Smooth muscle cell (in vitro differentiated cells): Measurements from ENCODE around the gene PYGL. TPM values are rescaled to one million over a fixed set of nuclear protein-coding genes. Genes with fewer than 3 reads are reported as not detected.
"Not testable (repeated sequence)": the region's sequence is repeated elsewhere in the genome, so short reads cannot be mapped to it uniquely, and the experiment has no call there.

Experiments used
- DNase-seq: peaks from one replicate; lab custom pipeline; 2025; ENCODE audit not compliant: unreplicated experiment; lab: John Stamatoyannopoulos, UW
- H2AFZ ChIP-seq: fragments of 200-600 bp; sonication (generic); 2 replicates; pipeline ENCODE4 v1.6.0; 2016; ENCODE audit warnings: antibody characterized with exemption, low read depth, mild to moderate bottlenecking
- H3F3A ChIP-seq: fragments of 200-600 bp; sonication (generic); 2 replicates; pipeline ENCODE4 v1.6.0; 2017; ENCODE audit warnings: antibody characterized with exemption, low read depth
- H3K27ac ChIP-seq: fragments of 200-600 bp; sonication (generic); 2 replicates; pipeline ENCODE4 v1.5.1; 2016; ENCODE audit warnings: low read depth, mild to moderate bottlenecking
- H3K27me3 ChIP-seq: fragments of 200-600 bp; sonication (generic); 2 replicates; pipeline ENCODE4 v1.6.1; 2016; ENCODE audit warnings: low read depth, mild to moderate bottlenecking
- H3K36me3 ChIP-seq: fragments of 200-600 bp; sonication (generic); 2 replicates; pipeline ENCODE4 v1.5.1; 2016; ENCODE audit warnings: low read depth
- H3K4me1 ChIP-seq: fragments of 200-600 bp; sonication (generic); 2 replicates; pipeline ENCODE4 v1.5.1; 2016; ENCODE audit warnings: low read depth
- H3K4me2 ChIP-seq: fragments of 200-600 bp; sonication (generic); 2 replicates; pipeline ENCODE4 v1.6.0; 2016; ENCODE audit warnings: mild to moderate bottlenecking
- H3K4me3 ChIP-seq: fragments of 200-600 bp; sonication (generic); 2 replicates; pipeline ENCODE4 v1.5.1; 2016; ENCODE audit warnings: mild to moderate bottlenecking
- H3K79me2 ChIP-seq: fragments of 200-600 bp; sonication (generic); 2 replicates; pipeline ENCODE4 v1.6.0; 2016; ENCODE audit warnings: low read depth, mild to moderate bottlenecking
- H3K9ac ChIP-seq: fragments of 200-600 bp; sonication (generic); 2 replicates; pipeline ENCODE4 v1.6.0; 2016; ENCODE audit warnings: low read depth
- H3K9me3 ChIP-seq: fragments of 200-600 bp; sonication (generic); replicated peaks from 2 replicates; pipeline ENCODE4 v1.5.1; 2016; ENCODE audit warnings: low read depth
- H4K20me1 ChIP-seq: fragments of 200-600 bp; sonication (generic); 2 replicates; pipeline ENCODE4 v1.6.0; 2016; ENCODE audit warnings: low read depth
- CTCF ChIP-seq: fragments of 200-600 bp; sonication (generic); IDR thresholded peaks from 2 replicates; pipeline ENCODE4 v1.5.1; 2017; ENCODE audit warnings: borderline replicate concordance, mild to moderate bottlenecking, antibody characterized with exemption; ENCODE audit not compliant: insufficient read depth, poor library complexity, severe bottlenecking
- WGBS: methylation state at CpG from one replicate; pipeline ENCODE4 v1.1.7; 2016; ENCODE audit warnings: low lambda C conversion rate; 5-methylcytosine and 5-hydroxymethylcytosine counted together
- polyA plus RNA-seq: library from polyadenylated mRNA; unstranded; fragments of >200 nt; fragmentation: Nextera tagmentation; extraction: Ambion mirVana; gene quantifications from 2 replicates; pipeline ENCODE4 v1.2.1, GENCODE V29; 2016
- total RNA-seq: library from RNA; depleted of rRNA; stranded (reverse); fragments of >200 nt; gene quantifications from 2 replicates; pipeline ENCODE4 v1.2.3, GENCODE V29; 2014

Gene PYGL
- total and polyA plus RNA-seq, 2 experiments from 2014 or later, result 23.4 to 43.0 TPM

- not testable (repeated sequence) for H3K36me3 ChIP-seq, H2AFZ ChIP-seq, H3K79me2 ChIP-seq, H3K4me1 ChIP-seq, H3F3A ChIP-seq, H3K27ac ChIP-seq, H3K4me2 ChIP-seq, H3K4me3 ChIP-seq, H4K20me1 ChIP-seq, DNase-seq, H3K27me3 ChIP-seq, H3K9me3 ChIP-seq, H3K9ac ChIP-seq
- WGBS, result 57% methylated on average over 7 of the region's 7 CpGs
Measured at GRCh38 chr14:50896421-50896820, 47.9 kb downstream of the PYGL start.

GRCh38 chr14:50892255-50892654 lies 52.0 kb downstream of the PYGL start:
- H3K27me3 ChIP-seq, result no peaks in the 10 kb centered on the region
- H3F3A ChIP-seq, result no peaks in the 10 kb centered on the region
- no peaks in the 10 kb centered on the region for H3K36me3 ChIP-seq
- no peak overlapping the region for H3K27ac ChIP-seq
- H3K4me3 ChIP-seq, result no peak overlapping the region
- H3K4me2 ChIP-seq, result no peak overlapping the region
- H3K9me3 ChIP-seq, result no peaks in the 10 kb centered on the region
- no peak overlapping the region for H3K9ac ChIP-seq
- H3K4me1 ChIP-seq, result no peaks in the 10 kb centered on the region
- WGBS, result 49% methylated on average over 5 of the region's 5 CpGs
- H2AFZ ChIP-seq, result no peak overlapping the region
- H4K20me1 ChIP-seq, result no peaks in the 10 kb centered on the region
- H3K79me2 ChIP-seq, result no peaks in the 10 kb centered on the region
- no peak for TF ChIP-seq CTCF
- DNase-seq, result no peak

GRCh38 chr14:50887476-50887875 lies 56.8 kb downstream of the PYGL start:
- no peaks in the 10 kb centered on the region for H3K36me3 ChIP-seq
- H3K9ac ChIP-seq, result no peak overlapping the region
- no peaks in the 10 kb centered on the region for H3K9me3 ChIP-seq
- no peaks in the 10 kb centered on the region for H3K27me3 ChIP-seq
- H3K4me1 ChIP-seq, result no peaks in the 10 kb centered on the region
- no peak overlapping the region for H3K27ac ChIP-seq
- H2AFZ ChIP-seq, result no peak overlapping the region
- no peaks in the 10 kb centered on the region for H3K79me2 ChIP-seq
- H3F3A ChIP-seq, result no peaks in the 10 kb centered on the region
- TF ChIP-seq CTCF, result no peak
- no peak overlapping the region for H3K4me2 ChIP-seq
- H4K20me1 ChIP-seq, result no peaks in the 10 kb centered on the region
- no peak overlapping the region for H3K4me3 ChIP-seq
- no peak for DNase-seq

- no peak for DNase-seq
- Histone ChIP-seq H3K79me2 (no peaks in the 10 kb centered on the region), H3K4me3 (no peak overlapping the region), H3F3A (no peaks in the 10 kb centered on the region), H3K9ac (no peak overlapping the region), H3K36me3 (no peaks in the 10 kb centered on the region), H3K27me3 (peaks cover 4% of the 10 kb centered on the region), H3K9me3 (no peaks in the 10 kb centered on the region), H3K27ac (no peak overlapping the region), H2AFZ (no peak overlapping the region), H3K4me2 (no peak overlapping the region), H4K20me1 (no peaks in the 10 kb centered on the region), H3K4me1 (no peaks in the 10 kb centered on the region)
- TF ChIP-seq CTCF, result no peak
- 74% methylated on average over 1 of the region's 1 CpG for WGBS
Measured at GRCh38 chr14:50883827-50884197, 60.5 kb downstream of the PYGL start.
